ENCODE data around the gene ZNF274.
A peak's percentile ranks its signal among the peaks of the same experiment; 100 is the strongest.
"Not testable (repeated sequence)": the region's sequence is repeated elsewhere in the genome, so short reads cannot be mapped to it uniquely, and the experiment has no call there.

The ZNF274 gene

GRCh38 chr19:58182989-58183816, at the start of gene ZNF274:
Gene ZNF274, plus strand, starts transcription at chr19:58183061. Its CDS starts 905 bp downstream, at chr19:58183966.
- peak; percentile 94 for DNase-seq

DNA sequence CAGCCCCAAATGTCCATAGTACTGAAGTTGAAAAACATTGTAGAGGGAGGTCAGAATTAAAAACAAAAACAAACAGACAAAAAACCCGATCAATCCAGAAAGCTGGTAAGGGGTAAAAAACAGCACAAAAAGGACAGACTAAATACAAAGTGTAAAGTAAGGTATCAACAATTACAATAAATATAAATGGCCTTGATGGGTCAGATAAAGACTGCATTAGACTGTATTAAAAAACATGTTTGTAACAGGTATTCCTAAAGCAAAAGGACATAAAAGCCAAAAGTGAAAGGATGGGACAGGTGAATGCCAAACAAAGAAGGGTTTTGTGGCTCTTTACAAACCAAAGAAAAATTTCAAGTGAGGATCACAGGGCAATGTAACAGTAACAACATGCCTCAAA, 48.6 kb upstream of the ZNF274 start:
- DNase-seq, result no peak

DNA sequence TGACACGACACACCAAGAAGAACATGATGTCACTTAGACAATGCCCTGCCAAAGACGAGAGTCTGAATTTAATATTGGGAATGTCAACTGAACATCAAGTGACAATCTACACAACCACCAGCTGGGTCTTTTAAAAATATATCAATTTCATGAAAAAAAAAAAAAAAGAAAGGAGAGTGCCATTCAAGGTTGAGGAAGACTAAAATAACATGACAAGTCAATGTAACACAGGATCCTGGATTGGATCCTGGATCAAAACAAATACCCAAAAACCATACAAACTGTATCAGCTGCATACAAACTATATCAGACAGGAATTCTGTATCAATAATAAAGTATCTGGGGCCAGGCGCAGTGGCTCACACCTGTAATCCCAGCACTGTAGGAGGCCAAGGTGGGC, 37.0 kb upstream of the ZNF274 start:
- DNase-seq, result no peak

GRCh38 chr19:58147475-58147874, 35.4 kb upstream of the ZNF274 start:
- not testable (repeated sequence) for DNase-seq

- DNase-seq, result peak; percentile 87
Measured at GRCh38 chr19:58150328-58150921, 32.4 kb upstream of the ZNF274 start, which contains the start of gene ZNF329. Gene ZNF329, minus strand, starts transcription at chr19:58150789. Its CDS starts 21,286 bp downstream, at chr19:58129503.

DNA sequence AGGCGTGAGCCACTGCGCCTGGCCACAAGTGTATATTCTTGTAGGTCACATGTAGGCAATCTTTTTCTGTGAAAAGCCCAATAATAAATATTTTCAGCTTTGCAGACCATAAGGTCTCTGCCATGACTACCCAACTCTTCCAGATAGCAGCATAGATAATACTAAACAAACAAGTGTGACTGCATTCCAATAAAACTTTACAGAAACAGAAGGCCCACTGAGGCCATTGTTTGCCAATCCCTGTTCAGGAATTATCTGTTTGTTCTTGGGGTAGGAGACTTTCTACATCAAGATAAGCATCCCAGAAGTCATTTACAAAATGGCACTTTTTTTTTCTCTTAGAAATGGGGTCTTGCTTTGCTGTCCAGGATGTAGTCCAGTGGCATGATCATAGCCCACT, 29.5 kb upstream of the ZNF274 start:
- no peak for DNase-seq

DNA sequence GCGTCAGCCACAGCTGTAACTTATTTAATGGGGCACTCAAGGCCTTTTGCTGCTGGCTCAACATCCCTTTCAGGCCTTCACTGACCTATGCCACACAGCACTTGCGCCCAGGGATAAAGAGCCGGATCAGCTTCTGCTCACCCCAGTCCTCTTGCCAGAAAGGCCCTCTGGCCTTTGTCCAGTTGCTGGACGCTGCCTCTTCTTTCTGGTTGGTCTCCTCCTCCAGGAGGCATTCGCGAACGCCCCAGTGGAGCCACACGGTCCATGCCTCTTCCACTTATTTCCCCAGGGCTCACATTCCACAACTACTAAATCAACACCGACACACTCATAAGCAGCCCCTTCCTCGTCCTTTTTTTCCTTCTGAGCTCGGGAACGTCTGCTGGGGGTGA, 28.6 kb upstream of the ZNF274 start:
- DNase-seq, result no peak

DNA sequence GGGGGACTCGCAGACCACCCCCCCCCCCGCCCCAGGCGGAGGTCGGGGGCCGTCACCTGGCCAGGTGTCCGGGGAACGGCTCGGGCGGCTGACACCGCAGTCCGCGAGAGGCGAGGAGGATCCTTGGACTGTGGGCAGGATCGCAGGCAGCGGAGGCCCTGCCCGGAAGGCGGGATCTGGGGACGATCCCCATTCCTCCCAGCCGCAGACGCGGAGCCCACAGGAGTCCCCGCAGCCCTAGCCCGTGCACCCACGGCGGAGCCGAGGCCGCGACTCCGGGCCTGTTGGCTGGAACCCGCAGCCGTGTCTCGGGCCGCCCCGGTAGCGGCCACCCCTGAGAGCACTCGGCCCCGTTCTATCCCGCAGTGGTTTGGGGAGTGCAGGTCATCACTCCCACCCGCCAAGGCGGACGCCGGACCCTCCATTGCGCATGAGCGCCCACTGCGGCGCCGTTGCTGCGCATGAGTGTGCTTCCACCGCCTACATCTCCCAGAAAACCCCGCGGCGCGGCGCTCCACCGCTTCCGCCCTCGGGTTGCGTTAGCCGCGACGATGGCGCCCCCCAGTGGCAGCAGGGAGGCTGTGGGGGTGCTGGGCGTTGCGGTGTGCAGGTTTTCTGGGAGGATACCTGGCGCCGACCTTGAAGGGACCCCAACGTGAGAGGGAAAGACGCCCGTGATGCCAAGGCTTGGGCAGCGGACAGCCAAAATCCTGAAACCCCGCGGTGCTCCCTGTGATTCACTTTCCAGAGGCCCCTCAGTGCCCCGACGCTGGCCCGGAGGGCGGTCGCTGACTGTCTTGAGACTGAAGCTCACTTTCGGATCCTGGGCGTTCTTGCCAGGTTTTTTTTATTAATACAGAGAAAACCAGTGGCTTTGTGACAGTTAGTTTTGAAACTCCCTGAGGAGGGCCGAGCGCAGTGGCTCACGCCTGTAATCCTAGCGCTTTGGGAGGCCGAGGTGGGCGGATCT, 27.9 kb upstream of the ZNF274 start:
- DNase-seq, result peak; percentile 92

GRCh38 chr19:58157045-58157728, 25.7 kb upstream of the ZNF274 start:
- no peak for DNase-seq

DNA sequence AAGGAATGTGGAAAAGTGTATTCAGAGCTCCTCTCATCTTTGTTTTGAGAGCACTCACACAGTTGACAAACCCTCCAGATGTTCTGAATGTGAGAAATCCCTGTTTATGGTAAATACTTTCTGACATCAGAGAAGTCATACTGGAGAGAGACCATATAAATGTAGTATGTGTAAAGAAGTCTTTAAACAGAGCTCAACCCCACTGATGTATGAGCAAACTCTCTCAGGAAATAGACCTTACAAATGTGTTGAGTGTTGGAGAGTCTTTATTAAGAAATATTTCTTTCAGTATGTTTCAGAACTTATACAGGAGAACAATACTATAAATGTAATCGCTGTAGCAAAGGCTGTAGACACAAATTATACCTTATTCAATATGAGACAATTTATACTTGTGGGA, 16.6 kb upstream of the ZNF274 start:
- no peak for DNase-seq

- DNase-seq, result no peak
Measured at GRCh38 chr19:58166708-58167280, 16.1 kb upstream of the ZNF274 start.

- no peak for DNase-seq
Measured at GRCh38 chr19:58170860-58171259, 12.0 kb upstream of the ZNF274 start.

GRCh38 chr19:58181902-58182576, 822 bp upstream of the ZNF274 start:
- DNase-seq, result peak; percentile 54

GRCh38 chr19:58182577-58182988, 278 bp upstream of the ZNF274 start:
- peak; percentile 92 for DNase-seq

DNA sequence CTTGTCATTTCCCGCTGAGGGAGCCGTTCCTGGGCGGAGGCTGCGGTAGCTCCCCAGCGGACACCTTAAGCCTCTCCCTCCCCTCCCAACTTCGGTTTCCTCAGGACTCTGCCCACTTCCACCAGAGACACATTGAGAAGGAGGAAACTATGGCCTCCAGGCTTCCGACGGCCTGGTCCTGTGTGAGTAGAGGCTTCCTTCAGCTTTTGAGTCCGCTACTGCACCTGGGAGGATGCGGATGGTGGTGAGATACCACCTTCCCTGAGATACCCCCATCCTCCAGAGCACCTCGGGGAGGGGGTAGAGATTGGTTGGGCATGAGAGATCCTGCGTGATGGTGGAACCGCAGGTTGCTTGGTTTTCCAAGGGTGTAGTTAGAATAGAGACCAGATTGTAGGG, 955 bp downstream of the ZNF274 start:
- peak; percentile 75 for DNase-seq

- no peak for DNase-seq
Measured at GRCh38 chr19:58196901-58197616, 14.2 kb downstream of the ZNF274 start.

DNA sequence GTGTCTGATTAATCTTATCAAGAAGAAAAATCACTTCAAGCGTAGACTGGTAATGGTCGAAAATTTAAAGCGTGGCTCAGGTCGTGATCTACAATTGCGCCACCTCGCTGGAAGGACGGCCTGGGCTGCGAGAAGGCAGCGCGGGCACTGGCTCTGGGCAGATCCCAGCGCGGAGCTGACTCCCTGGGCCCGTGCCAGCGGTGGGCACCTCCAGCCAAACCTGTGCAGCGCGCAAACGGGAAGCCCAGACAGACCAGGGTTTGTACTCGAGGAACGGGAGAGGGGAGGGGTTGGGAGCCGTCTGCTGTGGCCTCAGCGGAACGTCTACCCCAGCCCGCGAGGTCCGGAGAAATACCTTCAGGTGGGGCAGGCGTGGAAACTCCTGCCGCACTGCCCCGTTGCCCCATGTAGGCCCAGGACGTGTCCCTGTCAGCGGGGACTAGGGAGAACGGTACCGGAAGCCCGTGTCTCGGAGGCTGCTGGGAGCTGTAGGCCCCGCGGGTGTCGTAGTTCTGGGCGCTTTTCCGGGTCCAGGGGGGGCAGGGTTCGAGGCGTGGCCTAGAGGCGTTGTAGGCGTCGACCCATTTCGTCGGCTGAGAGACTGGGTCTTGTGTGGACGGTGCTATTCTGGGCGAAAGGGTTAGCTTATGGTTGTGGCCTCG, 21.1 kb downstream of the ZNF274 start:
- DNase-seq, result no peak

GRCh38 chr19:58204566-58204965, 21.7 kb downstream of the ZNF274 start:
- no peak for DNase-seq

DNA sequence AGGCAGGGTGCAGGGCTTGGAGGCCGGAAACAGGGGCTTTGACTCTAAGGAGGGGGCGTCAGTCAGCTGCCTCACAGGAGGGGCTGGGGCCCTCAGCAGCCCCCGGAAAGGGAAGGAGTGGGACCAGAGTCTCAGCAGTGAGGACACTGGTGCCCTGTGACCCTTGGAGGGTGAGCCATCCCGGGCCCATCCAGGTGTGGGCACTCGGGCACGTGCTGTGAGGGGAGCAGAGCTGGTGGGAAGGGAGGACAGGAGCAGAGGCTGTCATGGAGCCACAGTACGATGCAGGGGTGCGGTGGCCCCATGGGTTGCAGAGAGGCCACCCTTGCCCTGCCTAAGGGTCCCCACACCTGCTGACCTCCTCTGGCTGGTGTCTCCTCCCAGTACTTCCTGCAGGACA, 26.7 kb downstream of the ZNF274 start:
- no peak for DNase-seq

DNA sequence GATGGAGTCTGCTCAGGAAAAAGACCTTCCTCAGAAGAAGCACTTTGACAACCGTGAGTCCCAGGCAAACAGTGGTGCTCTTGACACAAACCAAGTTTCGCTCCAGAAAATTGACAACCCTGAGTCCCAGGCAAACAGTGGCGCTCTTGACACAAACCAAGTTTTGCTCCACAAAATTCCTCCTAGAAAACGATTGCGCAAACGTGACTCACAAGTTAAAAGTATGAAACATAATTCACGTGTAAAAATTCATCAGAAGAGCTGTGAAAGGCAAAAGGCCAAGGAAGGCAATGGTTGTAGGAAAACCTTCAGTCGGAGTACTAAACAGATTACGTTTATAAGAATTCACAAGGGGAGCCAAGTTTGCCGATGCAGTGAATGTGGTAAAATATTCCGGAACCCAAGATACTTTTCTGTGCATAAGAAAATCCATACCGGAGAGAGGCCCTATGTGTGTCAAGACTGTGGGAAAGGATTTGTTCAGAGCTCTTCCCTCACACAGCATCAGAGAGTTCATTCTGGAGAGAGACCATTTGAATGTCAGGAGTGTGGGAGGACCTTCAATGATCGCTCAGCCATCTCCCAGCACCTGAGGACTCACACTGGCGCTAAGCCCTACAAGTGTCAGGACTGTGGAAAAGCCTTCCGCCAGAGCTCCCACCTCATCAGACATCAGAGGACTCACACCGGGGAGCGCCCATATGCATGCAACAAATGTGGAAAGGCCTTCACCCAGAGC, 29.6 kb downstream of the ZNF274 start:
- DNase-seq, result no peak

Data from CD4-positive, alpha-beta T cell treated with Interferon gamma for 1 hour (primary cell).